T-helper 17 cell (primary cell): ENCODE data around the gene CDC42BPG. TPM values are rescaled to one million over a fixed set of nuclear protein-coding genes. Genes with fewer than 3 reads are reported as not detected.
A peak's percentile ranks its signal among the peaks of the same experiment; 100 is the strongest.

Experiments used
- ATAC-seq: fragments of 150-1000 bp; cut with Tn5 transposase; 2 replicates; pipeline ENCODE4 v1.10.0; 2021; ENCODE audit warnings: mild to moderate bottlenecking, moderate library complexity
- DNase-seq, 3 donors: peaks; one replicate each; pipeline versions ENCODE4 v3.0.0 to v3.0.0-alpha.2; 2020 to 2021
- H3K9me3 ChIP-seq: one replicate; pipeline ENCODE4 v1.7.0; 2013; ENCODE audit warnings: low read length, mild to moderate bottlenecking; ENCODE audit not compliant: control insufficient read depth, poor library complexity, severe bottlenecking
- H3K27ac Mint-ChIP-seq: one replicate; pipeline ENCODE4 v1.8.0; 2022; ENCODE audit warnings: mild to moderate bottlenecking, moderate library complexity, mixed read lengths
- H3K27me3 Mint-ChIP-seq: one replicate; pipeline ENCODE4 v1.8.0; 2022; ENCODE audit warnings: mixed read lengths
- H3K36me3 Mint-ChIP-seq: one replicate; pipeline ENCODE4 v1.8.0; 2022; ENCODE audit warnings: low read depth, mixed read lengths
- H3K4me1 Mint-ChIP-seq: one replicate; pipeline ENCODE4 v1.8.0; 2022; ENCODE audit warnings: mild to moderate bottlenecking, mixed read lengths
- H3K4me3 Mint-ChIP-seq: one replicate; pipeline ENCODE4 v1.8.0; 2022; ENCODE audit warnings: mild to moderate bottlenecking, moderate library complexity, mixed read lengths
- total RNA-seq, 4 donors: library from RNA in 2 of 4; stranded (reverse) in 2 of 4; gene quantifications; one replicate each; pipeline ENCODE4 v1.2.3 and lab custom pipeline; 2022 to 2026

Gene CDC42BPG
- total RNA-seq, 2 donors from 2014 or later = 4.0 to 7.7 TPM

DNA sequence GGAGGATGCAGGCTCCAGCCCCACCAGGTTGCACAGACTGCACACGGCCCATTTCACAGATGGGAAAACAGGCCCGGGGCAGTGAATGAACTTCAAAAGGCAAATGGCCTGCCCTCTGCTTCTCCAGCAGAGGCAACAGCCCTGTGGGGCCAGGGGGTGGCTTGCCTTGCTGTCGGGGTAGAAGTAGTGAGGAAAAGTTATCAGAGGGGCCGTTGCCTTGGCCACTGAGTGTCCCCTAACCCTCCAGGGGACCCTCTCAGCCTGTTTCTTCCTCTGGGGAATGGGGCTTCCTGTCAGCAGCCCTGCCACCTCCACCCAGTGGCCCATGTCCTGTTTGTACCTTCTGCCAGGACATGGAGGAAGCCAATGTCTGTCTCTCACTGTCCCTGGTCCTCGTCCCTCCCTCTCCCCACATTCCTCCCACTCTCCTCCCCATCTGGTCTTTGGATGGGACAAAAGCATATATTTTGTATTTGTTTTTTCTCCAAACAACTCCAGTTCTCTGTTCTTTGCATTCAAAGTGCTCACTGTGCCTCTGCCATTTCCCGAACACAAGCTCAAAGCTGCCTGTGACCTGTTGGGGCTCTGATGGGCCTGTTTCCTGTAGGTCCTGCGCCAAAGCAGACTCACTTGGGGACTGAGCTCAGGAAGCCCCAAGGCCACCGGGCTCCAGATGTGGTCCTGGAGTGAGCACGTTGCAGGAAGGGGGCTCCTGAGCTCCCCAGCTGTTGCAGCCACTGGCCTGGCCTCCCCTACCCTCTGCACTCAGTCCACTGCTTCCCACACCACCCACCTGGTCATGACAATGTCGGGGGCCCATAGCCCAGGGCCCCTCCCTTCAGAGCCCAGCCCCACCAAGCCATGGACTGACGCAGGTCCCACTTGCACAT is 50.9 kb downstream of the CDC42BPG start:
- Mint-ChIP-seq H3K36me3 (peaks cover 3% of the 10 kb centered on the region), H3K4me1 (peaks cover 13% of the 10 kb centered on the region), H3K4me3 (no peak overlapping the region), H3K27me3 (no peaks in the 10 kb centered on the region), H3K27ac (peak overlapping the region; percentile 75)
- no peaks in the 10 kb centered on the region for H3K9me3 ChIP-seq
- no peak for ATAC-seq
- DNase-seq = no peak

GRCh38 chr11:64792482-64792881 is 52.0 kb downstream of the CDC42BPG start:
- Mint-ChIP-seq H3K36me3 (peaks cover 3% of the 10 kb centered on the region), H3K4me1 (peaks cover 16% of the 10 kb centered on the region), H3K4me3 (no peak overlapping the region), H3K27me3 (no peaks in the 10 kb centered on the region), H3K27ac (peak overlapping the region; percentile 41)
- H3K9me3 ChIP-seq = no peaks in the 10 kb centered on the region
- ATAC-seq (no peak), DNase-seq (no peak)

DNA sequence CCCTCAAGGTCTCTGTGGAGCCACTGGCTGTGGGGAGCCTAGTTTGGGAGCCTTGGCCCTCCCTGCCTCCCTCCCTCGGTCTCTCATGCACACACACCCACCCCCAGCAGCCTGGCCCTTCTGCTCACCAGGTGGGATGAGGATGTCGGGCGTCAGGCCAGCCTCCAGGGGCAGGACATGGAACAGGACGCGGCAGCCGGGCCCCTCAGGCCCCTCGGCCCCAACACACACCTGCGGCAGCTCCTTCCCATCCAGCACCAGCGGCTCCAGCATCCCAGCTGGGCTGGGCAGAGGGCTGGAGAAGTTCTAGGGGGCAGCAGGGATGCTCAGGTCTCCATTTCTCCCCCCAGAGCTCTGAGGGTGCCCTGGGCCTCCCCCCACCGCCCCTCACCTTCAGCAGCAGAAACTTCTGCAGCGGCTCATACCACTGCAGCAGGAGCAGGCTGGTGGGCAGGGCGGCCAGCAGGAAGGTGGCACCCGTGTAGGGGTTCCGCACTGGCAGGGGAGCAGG is 52.6 kb downstream of the CDC42BPG start:
- ATAC-seq = no peak
- DNase-seq = no peak
- no peaks in the 10 kb centered on the region for H3K9me3 ChIP-seq
- Mint-ChIP-seq H3K27ac (no peak overlapping the region), H3K4me1 (peaks cover 16% of the 10 kb centered on the region), H3K4me3 (no peak overlapping the region), H3K27me3 (no peaks in the 10 kb centered on the region), H3K36me3 (peaks cover 3% of the 10 kb centered on the region)

- DNase-seq = no peak
- H3K36me3 Mint-ChIP-seq = peaks cover 3% of the 10 kb centered on the region
- no peak overlapping the region for H3K27ac Mint-ChIP-seq
- H3K9me3 ChIP-seq = no peaks in the 10 kb centered on the region
- ATAC-seq = no peak
- no peaks in the 10 kb centered on the region for H3K27me3 Mint-ChIP-seq
- H3K4me1 Mint-ChIP-seq = peaks cover 15% of the 10 kb centered on the region
- H3K4me3 Mint-ChIP-seq = no peak overlapping the region
These were observed 54.0 kb downstream of the CDC42BPG start for GRCh38 chr11:64790205-64791095.

DNA sequence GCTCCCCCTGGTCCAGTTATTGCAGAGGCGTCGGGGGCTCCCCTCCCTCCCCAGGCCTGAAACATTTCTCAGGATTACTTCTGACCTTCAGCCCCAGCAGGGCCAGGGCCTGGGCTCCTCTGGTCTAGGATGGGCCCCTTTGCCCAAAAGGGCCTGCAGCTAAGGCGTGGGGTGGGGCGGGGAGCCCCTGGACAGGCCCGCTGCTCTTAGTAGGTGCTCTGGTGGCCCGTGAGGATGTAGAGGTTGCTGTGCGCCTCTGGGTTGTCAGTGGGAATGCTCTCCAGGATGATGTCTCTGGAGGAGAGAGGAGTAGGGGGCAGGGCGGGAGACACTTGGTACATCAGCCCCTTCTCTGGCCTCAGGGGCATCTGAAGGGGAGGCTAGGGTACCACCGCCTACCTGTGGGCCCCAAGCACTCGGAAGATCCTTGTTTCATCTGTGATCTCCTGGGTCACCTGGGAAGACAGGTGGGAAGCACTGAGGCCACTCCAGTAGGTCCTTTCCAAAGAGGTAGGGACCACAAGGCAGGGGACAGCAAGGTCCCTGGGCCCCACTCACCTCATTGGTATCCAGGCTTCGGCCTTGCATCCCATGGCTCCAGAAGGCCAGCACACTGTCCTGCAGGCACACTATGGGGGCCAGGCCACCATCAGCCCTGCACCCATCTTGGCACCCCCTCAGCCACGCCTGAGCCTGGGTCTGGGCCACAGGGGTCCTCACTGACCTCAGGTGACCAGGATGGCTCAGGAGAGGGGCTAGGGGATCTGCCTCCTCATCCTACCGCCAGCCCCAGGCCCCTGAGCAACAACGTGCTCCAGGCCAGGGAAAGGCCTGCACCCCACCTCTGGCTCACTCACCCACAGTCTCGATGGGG is 54.9 kb downstream of the CDC42BPG start:
- H3K36me3 Mint-ChIP-seq = no peaks in the 10 kb centered on the region
- DNase-seq (no peak), ATAC-seq (no peak)
- no peaks in the 10 kb centered on the region for H3K27me3 Mint-ChIP-seq
- H3K27ac Mint-ChIP-seq = no peak overlapping the region
- no peak overlapping the region for H3K4me3 Mint-ChIP-seq
- peaks cover 11% of the 10 kb centered on the region for H3K4me1 Mint-ChIP-seq
- H3K9me3 ChIP-seq = no peaks in the 10 kb centered on the region

- Mint-ChIP-seq H3K36me3 (no peaks in the 10 kb centered on the region), H3K27me3 (no peaks in the 10 kb centered on the region), H3K27ac (no peak overlapping the region), H3K4me3 (no peak overlapping the region), H3K4me1 (peaks cover 8% of the 10 kb centered on the region)
- DNase-seq (no peak), ATAC-seq (no peak)
- H3K9me3 ChIP-seq = no peaks in the 10 kb centered on the region
These were observed 55.9 kb downstream of the CDC42BPG start for GRCh38 chr11:64788321-64789215.

DNA sequence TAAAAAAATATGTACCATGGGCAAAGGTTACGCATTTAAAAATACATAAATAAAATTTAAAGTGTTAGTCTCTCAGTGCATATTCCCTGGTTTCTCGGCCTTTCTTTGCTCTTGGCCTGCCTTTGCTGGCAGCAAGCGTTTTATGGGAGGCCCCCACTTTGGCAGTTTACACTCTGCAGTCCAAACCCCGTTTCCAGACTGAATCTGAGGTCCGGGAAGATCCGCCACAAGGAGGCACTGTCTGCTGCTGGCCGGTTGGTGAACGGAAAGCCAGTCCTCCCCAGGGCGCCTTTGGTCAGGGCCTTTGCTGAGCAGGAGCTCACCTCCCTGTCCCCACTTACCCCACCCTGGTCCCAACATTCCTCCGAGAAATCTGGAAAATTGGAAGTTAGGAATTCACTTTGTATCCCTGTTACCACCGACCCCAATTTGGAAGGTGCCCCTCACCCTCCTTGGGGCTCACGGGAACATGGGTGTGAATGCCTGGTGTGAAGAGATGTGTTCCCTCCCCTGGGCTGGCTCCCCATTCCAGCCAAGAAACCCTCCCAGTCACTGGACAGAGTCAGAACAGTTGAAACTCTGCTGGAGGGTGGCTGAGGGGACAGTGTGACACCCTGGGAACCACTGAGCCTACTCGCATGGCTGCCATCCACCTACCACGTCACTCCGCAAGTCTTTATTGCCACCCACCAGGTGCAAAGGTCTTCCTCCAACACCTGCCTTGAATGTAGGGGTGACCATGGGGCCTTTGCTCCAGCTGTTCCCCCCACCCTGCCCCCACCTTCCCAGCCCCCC is 56.7 kb downstream of the CDC42BPG start:
- Mint-ChIP-seq H3K27ac (no peak overlapping the region), H3K36me3 (no peaks in the 10 kb centered on the region), H3K4me3 (no peak overlapping the region), H3K27me3 (no peaks in the 10 kb centered on the region), H3K4me1 (peaks cover 7% of the 10 kb centered on the region)
- DNase-seq = peak in 2 of 3 donors; percentile 33 to 55
- ATAC-seq = peak; percentile 84
- no peaks in the 10 kb centered on the region for H3K9me3 ChIP-seq

- H3K4me3 Mint-ChIP-seq = no peak overlapping the region
- DNase-seq (no peak), ATAC-seq (no peak)
- H3K36me3 Mint-ChIP-seq = no peaks in the 10 kb centered on the region
- no peaks in the 10 kb centered on the region for H3K9me3 ChIP-seq
- H3K27ac Mint-ChIP-seq = peak overlapping the region; percentile 34
- no peaks in the 10 kb centered on the region for H3K27me3 Mint-ChIP-seq
- peaks cover 7% of the 10 kb centered on the region for H3K4me1 Mint-ChIP-seq
These were observed 58.1 kb downstream of the CDC42BPG start for GRCh38 chr11:64786308-64786707.

- DNase-seq (no peak), ATAC-seq (no peak)
- H3K27ac Mint-ChIP-seq = peak overlapping the region; percentile 32
- H3K4me1 Mint-ChIP-seq = peaks cover 17% of the 10 kb centered on the region
- no peaks in the 10 kb centered on the region for H3K27me3 Mint-ChIP-seq
- no peaks in the 10 kb centered on the region for H3K36me3 Mint-ChIP-seq
- H3K4me3 Mint-ChIP-seq = no peak overlapping the region
- no peaks in the 10 kb centered on the region for H3K9me3 ChIP-seq
These were observed 59.5 kb downstream of the CDC42BPG start for GRCh38 chr11:64784813-64785581.

GRCh38 chr11:64778473-64779298 is 65.8 kb downstream of the CDC42BPG start, which contains the start of gene SF1:
Gene SF1 (minus strand): TSS chr11:64778542. CDS start chr11:64778392, 150 bp downstream.
- peaks cover 8% of the 10 kb centered on the region for H3K36me3 Mint-ChIP-seq
- H3K27me3 Mint-ChIP-seq = no peaks in the 10 kb centered on the region
- H3K9me3 ChIP-seq = no peaks in the 10 kb centered on the region
- peaks cover 52% of the 10 kb centered on the region for H3K4me1 Mint-ChIP-seq
- peak within 1 kb of the TSS; percentile 100 for H3K27ac Mint-ChIP-seq
- DNase-seq = peak; percentile 95 to 99 (median 96)
- peak; percentile 85 for ATAC-seq
- H3K4me3 Mint-ChIP-seq = peak within 1 kb of the TSS; percentile 92
